Endothelial cell of umbilical vein (primary cell): ENCODE results near the gene CDH15. TPM values are rescaled to one million over a fixed set of nuclear protein-coding genes. Genes with fewer than 3 reads are reported as not detected.

ENCODE experiments used
- BruUV-seq: library from RNA; stranded (reverse); fragments of 400-500 nt; replicated peaks from 2 replicates; lab custom pipeline; 2021; lab: Mats Ljungman, UMichigan
- CTCF ChIA-PET: fragments of 300-600, 350-600 bp; sonication (Branson Sonifier 250); formaldehyde crosslinking; loops from one replicate; lab custom pipeline; 2021; ENCODE audit warnings: antibody characterized with exemption, inconsistent platforms; lab: Charles Lee
- POLR2A ChIA-PET: fragments of 300-600, 350-600 bp; sonication (Branson Sonifier 250); formaldehyde crosslinking; loops from one replicate; lab custom pipeline; 2021; ENCODE audit warnings: antibody characterized with exemption, inconsistent platforms; lab: Charles Lee
- DNase-seq: peaks from one replicate; pipeline ENCODE4 v3.0.0-alpha.2; 2011; ENCODE audit warnings: low read depth, low spot score
- FAIRE-seq: peaks from 2 replicates; lab custom pipeline; 2011; peaks lifted over from hg19 to GRCh38; lab: Jason Lieb, UNC
- H2AFZ ChIP-seq: 2 replicates; pipeline ENCODE4 v1.6.0; 2012; ENCODE audit warnings: low read depth, low read length, control low read depth, inconsistent platforms
- H3K27ac ChIP-seq: 2 replicates; pipeline ENCODE4 v1.5.1; 2011; ENCODE audit warnings: low read depth, mild to moderate bottlenecking, control low read depth, low read length, moderate library complexity; ENCODE audit not compliant: insufficient read depth
- H3K27me3 ChIP-seq, 2 experiments: 2 replicates each; pipeline versions ENCODE4 v1.6.0 to v1.6.1; 2011; ENCODE audit warnings: low read length in 2 of 2, mixed read lengths in 1 of 2; ENCODE audit not compliant: control insufficient read depth in 2 of 2, insufficient read depth in 2 of 2
- H3K36me3 ChIP-seq, 2 experiments: 2 replicates in 1 of 2; 3 replicates in 1 of 2; pipeline ENCODE4 v1.5.1; 2011; ENCODE audit warnings: low read length in 2 of 2, mild to moderate bottlenecking in 1 of 2, moderate library complexity in 1 of 2; ENCODE audit not compliant: control insufficient read depth in 2 of 2, insufficient read depth in 2 of 2; ENCODE audit errors: extremely low read depth in 1 of 2
- H3K4me1 ChIP-seq: 3 replicates; pipeline ENCODE4 v1.5.1; 2011; ENCODE audit warnings: mild to moderate bottlenecking, low read length; ENCODE audit not compliant: control insufficient read depth, insufficient read depth; ENCODE audit errors: extremely low read depth
- H3K4me2 ChIP-seq: 2 replicates; pipeline ENCODE4 v1.6.1; 2011; ENCODE audit warnings: low read length, control low read depth, mixed read lengths; ENCODE audit not compliant: insufficient read depth
- H3K4me3 ChIP-seq, 3 experiments: fragments of 200-600 bp in 1 of 3; sonication (generic), shearing (Covaris generic) in 1 of 3; replicated peaks in 1 of 3; 2 replicates each; pipeline ENCODE4 v1.5.1; 2011 to 2016; ENCODE audit warnings: control low read depth in 3 of 3, low read length in 3 of 3, mild to moderate bottlenecking in 2 of 3, inconsistent platforms in 1 of 3, low read depth in 1 of 3, moderate library complexity in 1 of 3; ENCODE audit not compliant: insufficient read depth in 1 of 3
- H3K79me2 ChIP-seq: 2 replicates; pipeline ENCODE4 v1.6.0; 2012; ENCODE audit warnings: low read length, inconsistent platforms; ENCODE audit not compliant: control insufficient read depth, insufficient read depth
- H3K9ac ChIP-seq: replicated peaks from 2 replicates; pipeline ENCODE3; 2011; ENCODE audit warnings: low read length, control low read depth; ENCODE audit not compliant: insufficient read depth; ENCODE audit errors: extremely low read depth
- H3K9me1 ChIP-seq: replicated peaks from 3 replicates; pipeline ENCODE4 v1.6.0; 2011; ENCODE audit warnings: mild to moderate bottlenecking, low read length; ENCODE audit not compliant: control insufficient read depth, insufficient read depth; ENCODE audit errors: extremely low read depth
- H3K9me3 ChIP-seq: replicated peaks from 2 replicates; pipeline ENCODE4 v1.5.1; 2012; ENCODE audit warnings: low read length, inconsistent platforms; ENCODE audit not compliant: control insufficient read depth, insufficient read depth
- H4K20me1 ChIP-seq: replicated peaks from 2 replicates; pipeline ENCODE3; 2011; ENCODE audit warnings: mild to moderate bottlenecking, low read length; ENCODE audit not compliant: control insufficient read depth, insufficient read depth; ENCODE audit errors: extremely low read depth
- CTCF ChIP-seq, 2 donors: IDR thresholded peaks; 1 replicate in 1 of 2; 2 replicates in 1 of 2; pipeline ENCODE4 v1.5.1; 2011; ENCODE audit warnings: low read length in 2 of 2, mild to moderate bottlenecking in 2 of 2, moderate library complexity in 2 of 2, control low read depth in 1 of 2, inconsistent platforms in 1 of 2, low read depth in 1 of 2; ENCODE audit not compliant: insufficient read depth in 1 of 2; ENCODE audit errors: extremely low read depth in 1 of 2
- EZH2 ChIP-seq: IDR thresholded peaks from 2 replicates; pipeline ENCODE4 v1.6.1; 2012; ENCODE audit warnings: borderline replicate concordance, low read depth, mild to moderate bottlenecking, moderate library complexity, low read length, inconsistent platforms; ENCODE audit not compliant: severe bottlenecking
- FOS ChIP-seq: IDR thresholded peaks from 2 replicates; pipeline ENCODE4 v1.6.1; 2011; ENCODE audit warnings: mild to moderate bottlenecking, low read length, moderate library complexity, borderline replicate concordance; ENCODE audit not compliant: insufficient read depth
- GATA2 ChIP-seq: IDR thresholded peaks from 2 replicates; pipeline ENCODE4 v1.7.0; 2011; ENCODE audit warnings: low read depth, mild to moderate bottlenecking, moderate library complexity, mixed read lengths, low read length; ENCODE audit not compliant: insufficient read length, insufficient read depth
- JUN ChIP-seq: IDR thresholded peaks from 2 replicates; pipeline ENCODE4 v1.6.1; 2011; ENCODE audit warnings: borderline replicate concordance, low read depth; ENCODE audit not compliant: insufficient read length, insufficient read depth
- MAX ChIP-seq: IDR thresholded peaks from 2 replicates; pipeline ENCODE4 v1.6.1; 2011; ENCODE audit not compliant: insufficient read depth, insufficient read length
- MYC ChIP-seq: IDR thresholded peaks from one replicate; pipeline ENCODE4 v1.6.1; 2011; ENCODE audit warnings: mild to moderate bottlenecking, low read depth, low read length
- POLR2A ChIP-seq: IDR thresholded peaks from 2 replicates; pipeline ENCODE4 v1.6.1; 2012; ENCODE audit warnings: low read depth, mild to moderate bottlenecking, control low read depth, low read length
- POLR2AphosphoS5 ChIP-seq: IDR thresholded peaks from 2 replicates; pipeline ENCODE4 v1.6.1; 2012; ENCODE audit warnings: low read depth, mild to moderate bottlenecking, control low read depth, low read length, moderate library complexity; ENCODE audit not compliant: insufficient read depth
- dilution Hi-C: fragments of 300-500 bp; cut with MboI; formaldehyde crosslinking; loops from one replicate; pipeline ENCODE4 v1.15.0; 2019; ENCODE audit warnings: low sequenced_read_pairs; ENCODE audit not compliant: extremely low pct_ligation_motif_present
- intact Hi-C: fragments of 100-400 bp; cut with micrococcal nuclease; formaldehyde crosslinking; loops from one replicate; pipeline ENCODE4 v1.10.0; 2022
- polyA plus RNA-seq, 4 experiments: library from polyadenylated mRNA; depleted of rRNA in 3 of 4; stranded (reverse) in 3 of 4; unstranded in 1 of 4; fragments of >200 nt; gene quantifications; 2 replicates each; pipeline versions ENCODE4 v1.2.1 to v1.2.3, GENCODE V29; 2011 to 2012; ENCODE audit warnings: missing spikeins in 1 of 4
- total RNA-seq: library from RNA; stranded (reverse); gene quantifications from 2 replicates; pipeline ENCODE4 v1.2.3, GENCODE V29; 2021

Gene CDH15
- total and polyA plus RNA-seq, 2 donors (not counting 3 experiments of a cell fraction or from before 2014, with no cell fraction given) = 0.44 TPM; not detected in 1

- no peak overlapping the region for H3K4me2 ChIP-seq
- no TSS peak for BruUV-seq
- no peaks in the 10 kb centered on the region for H3K27me3 ChIP-seq
- H3K9me1 ChIP-seq = no peaks in the 10 kb centered on the region
- no peaks in the 10 kb centered on the region for H3K4me1 ChIP-seq
- no peak for FAIRE-seq
- H3K79me2 ChIP-seq = no peaks in the 10 kb centered on the region
- no peak overlapping the region for H3K9ac ChIP-seq
- H4K20me1 ChIP-seq = peaks cover under 1% of the 10 kb centered on the region
- dilution Hi-C loops = loop anchor here (25.0 kb wide), 1 partner anchor 171 kb away; no protein-coding TSS in a partner anchor
- no peak for DNase-seq
- H3K9me3 ChIP-seq = no peaks in the 10 kb centered on the region
- ChIA-PET CTCF (no interaction called here), POLR2A (no interaction called here)
- no peak overlapping the region for H3K4me3 ChIP-seq
- H2AFZ ChIP-seq = no peak overlapping the region
- no peak overlapping the region for H3K27ac ChIP-seq
- no peak for TF ChIP-seq GATA2
- TF ChIP-seq POLR2AphosphoS5 = no peak
- no peak for TF ChIP-seq MYC
- TF ChIP-seq CTCF (IDR thresholded peaks at IDR 0.05; ENCODE audit: extremely low read depth in 1 of 2, insufficient read depth in 1 of 2, low read depth in 1 of 2, low read length in 2 of 2) = no peak
- TF ChIP-seq MAX = no peak
- TF ChIP-seq FOS = no peak
- no peak for TF ChIP-seq POLR2A
- no peak for TF ChIP-seq EZH2
- no peak for TF ChIP-seq JUN
- H3K36me3 ChIP-seq = peaks cover 0 to 10% of the 10 kb centered on the region in 2 experiments
- intact Hi-C loops = no loop called here
Measured at GRCh38 chr16:89133457-89134127, 38.0 kb upstream of the CDH15 start.
